Colon (tissue), 2 donors: ENCODE measurements around the gene KIF16B.
"Not testable (repeated sequence)": the region's sequence is repeated elsewhere in the genome, so short reads cannot be mapped to it uniquely, and the experiment has no call there.

Experiments used
- FAIRE-seq: peaks from 2 replicates; lab custom pipeline; 2012; peaks lifted over from hg19 to GRCh38; lab: Jason Lieb, UNC
- donor health status: control.
- donor health status: control.

KIF16B gene

DNA sequence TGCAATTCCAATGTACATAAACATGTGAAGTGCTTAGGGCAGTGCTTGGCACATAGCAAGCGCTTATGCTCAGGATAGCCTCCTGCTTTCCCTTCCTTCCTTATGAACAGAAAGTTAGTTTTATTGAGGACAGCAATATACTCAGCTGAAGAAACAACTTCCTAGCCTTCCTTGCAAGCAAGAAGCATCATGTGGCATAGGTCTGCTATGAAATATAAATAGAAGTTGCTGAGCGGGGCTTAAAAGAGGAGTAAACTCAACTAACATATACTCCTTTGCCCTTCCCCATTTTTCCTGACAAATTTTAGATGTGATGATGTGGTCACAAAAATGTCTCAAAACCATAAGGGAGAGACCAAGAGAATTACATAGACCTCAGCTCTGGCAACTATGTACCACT is 98.9 kb downstream of the KIF16B start:
- FAIRE-seq: no peak

GRCh38 chr20:16472045-16472872 is 101.0 kb downstream of the KIF16B start:
- no peak for FAIRE-seq

DNA sequence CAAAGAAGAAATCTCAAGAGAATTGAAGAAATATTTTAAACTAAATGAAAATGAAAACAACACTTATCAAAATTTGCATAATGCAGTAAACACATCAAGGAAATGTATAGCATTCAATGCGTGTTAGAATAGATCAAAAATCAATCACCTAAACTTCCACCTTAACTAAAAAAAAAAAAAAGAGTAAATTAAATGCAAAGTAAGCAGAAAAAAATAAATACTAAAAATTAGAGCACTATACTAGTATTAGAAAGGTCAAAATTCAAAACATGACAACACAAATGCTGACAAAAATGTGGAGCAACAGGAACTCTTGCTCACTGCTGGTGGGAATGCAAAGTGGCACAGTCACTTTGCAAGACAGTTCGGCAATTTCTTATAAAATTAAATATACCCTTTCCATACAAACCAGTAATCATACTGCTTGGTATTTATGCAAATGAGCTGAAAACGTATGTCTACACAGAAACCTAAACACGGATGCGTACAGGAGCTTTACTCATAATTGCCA is 103.8 kb downstream of the KIF16B start:
- FAIRE-seq: no peak

DNA sequence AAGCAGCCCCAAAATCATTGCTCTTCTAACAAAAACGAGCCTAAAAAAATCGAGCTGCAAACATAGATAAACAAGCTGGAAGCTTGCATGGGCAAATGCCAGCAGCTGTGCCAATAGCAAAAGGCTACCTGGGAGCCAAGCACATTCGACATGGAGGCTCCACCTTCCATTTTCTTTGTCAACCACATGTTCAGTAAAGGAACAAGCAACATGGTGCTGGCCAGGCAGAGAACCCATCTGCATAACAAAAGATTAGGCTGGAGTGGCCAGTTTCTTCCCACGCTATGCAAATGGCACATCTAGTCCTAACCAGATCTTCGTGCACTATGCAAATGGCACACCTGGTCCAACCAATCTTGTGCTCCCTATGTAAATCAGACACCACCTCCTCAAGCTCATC is 110.5 kb downstream of the KIF16B start:
- FAIRE-seq: no peak

DNA sequence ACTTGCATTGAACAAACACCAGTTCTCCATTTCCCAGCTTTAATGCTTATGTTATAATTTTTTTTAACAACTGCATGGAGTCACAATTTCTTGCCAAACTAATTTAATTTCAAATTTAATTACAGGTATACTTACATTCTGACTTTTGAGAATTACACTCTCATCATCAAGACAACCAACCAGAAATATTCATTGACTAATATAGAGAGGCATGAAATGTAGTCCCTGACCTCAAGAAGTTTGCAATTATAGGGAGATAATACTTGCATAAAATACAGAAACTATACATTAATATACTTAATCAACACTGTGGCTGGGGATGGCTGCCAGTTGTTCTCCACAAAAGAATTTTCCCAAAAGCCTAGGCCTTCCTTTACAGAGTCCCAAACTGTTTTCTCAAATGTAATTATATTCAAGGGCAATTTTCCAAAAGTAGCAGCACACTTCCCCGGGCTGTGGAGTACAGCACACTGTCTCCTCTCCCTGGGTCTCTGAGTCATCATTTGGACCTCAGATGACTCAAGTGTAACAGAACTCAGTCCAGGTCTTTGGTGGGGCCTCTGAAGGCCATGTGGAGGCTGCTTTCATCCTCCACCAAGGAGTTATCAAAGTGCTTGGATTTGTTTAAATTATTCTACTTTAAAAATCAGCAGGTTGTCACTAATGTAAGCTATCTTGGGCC is 114.1 kb downstream of the KIF16B start:
- FAIRE-seq: no peak

GRCh38 chr20:16457514-16457913 is 115.7 kb downstream of the KIF16B start:
- FAIRE-seq: no peak

DNA sequence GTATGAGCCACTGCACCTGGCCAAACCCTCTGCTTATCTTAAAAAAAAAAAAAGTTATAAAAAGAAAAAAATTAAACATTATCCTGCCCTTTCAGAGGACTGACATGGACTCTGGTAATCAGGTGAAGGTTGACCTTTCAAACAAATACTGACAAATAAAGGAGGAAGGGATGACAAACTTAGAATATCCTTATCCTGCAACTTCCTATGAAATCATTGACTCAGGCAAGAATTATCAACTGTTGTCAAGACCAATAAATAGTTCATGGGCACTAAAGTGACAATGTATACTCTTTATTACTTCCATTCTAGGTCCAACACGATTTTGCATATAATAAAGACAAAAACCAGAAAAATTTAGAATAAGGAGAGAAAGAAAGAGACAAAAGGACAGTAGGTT is 117.9 kb downstream of the KIF16B start:
- FAIRE-seq: no peak

GRCh38 chr20:16451982-16452381 is 121.3 kb downstream of the KIF16B start:
- FAIRE-seq: no peak

- no peak for FAIRE-seq
Measured at GRCh38 chr20:16451001-16451400, 122.2 kb downstream of the KIF16B start.

DNA sequence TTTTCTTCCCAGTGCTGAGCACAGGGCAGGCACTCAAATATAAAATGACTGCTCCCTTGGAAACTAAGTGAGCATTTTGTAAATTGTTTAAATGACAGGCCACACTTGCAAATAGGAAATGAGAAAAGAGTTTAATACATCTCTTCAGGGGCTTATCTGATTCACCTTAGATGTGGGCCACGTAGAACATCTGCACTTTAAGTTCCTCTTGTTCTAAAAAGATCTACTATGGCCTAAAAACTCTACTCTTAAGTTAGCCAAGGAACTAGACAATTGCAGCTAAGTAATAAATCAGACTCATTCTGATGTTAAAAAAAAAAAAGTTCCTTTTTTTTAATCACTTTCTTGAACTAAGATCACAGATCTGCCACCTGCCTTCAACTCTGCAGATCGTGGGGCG is 126.3 kb downstream of the KIF16B start:
- FAIRE-seq: no peak

- FAIRE-seq: no peak
Measured at GRCh38 chr20:16446246-16446645, 127.0 kb downstream of the KIF16B start.

DNA sequence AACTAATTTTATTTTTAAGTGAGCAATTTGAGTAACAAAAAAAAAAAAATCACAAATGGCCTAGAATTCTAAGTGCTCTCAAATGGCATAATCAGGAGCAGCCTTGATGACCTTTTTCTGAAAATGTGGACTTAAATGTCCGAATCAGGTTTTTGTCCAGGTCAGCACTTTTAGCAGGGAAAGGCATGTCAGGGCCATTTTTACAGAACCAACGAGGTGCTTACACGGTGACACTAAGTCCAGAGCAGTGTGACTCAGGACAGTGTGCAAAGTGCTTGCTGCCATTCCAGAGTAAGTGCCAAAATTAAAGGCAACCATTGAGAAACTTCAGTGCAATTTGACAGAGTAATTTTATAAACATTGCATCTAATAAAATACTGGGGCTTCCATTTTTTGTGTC is 127.8 kb downstream of the KIF16B start:
- no peak for FAIRE-seq

- FAIRE-seq: no peak
Measured at GRCh38 chr20:16444057-16444777, 129.0 kb downstream of the KIF16B start.

DNA sequence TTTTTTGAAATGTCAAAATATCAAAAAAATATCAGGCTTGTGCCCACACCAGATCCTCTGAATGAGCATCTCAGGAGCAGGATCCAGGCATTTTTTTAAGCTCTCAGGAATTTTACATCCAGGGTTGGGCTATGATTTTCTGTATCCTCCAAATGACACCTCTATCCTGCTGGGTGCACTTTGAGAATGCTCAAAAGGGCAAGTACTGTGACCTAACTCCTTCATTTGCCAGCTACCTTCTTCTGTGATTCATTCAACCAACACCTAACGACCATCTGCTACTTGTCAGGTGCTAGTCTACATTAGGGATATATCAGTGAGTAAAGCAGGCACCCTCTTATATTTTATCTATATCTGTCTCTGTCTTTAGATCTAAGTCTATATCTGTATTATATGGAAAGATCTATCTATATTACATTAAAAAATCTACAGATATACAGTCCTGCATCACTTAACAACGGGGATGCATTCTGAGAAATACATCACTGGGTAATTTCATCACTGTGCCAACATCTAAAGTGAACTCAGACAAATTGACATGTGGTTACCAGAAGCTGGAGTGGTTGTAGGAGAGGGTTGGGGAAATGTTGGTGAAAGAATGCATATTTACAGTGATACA is 131.6 kb downstream of the KIF16B start:
- FAIRE-seq: no peak

GRCh38 chr20:16440686-16441085 is 132.6 kb downstream of the KIF16B start:
- FAIRE-seq: no peak

DNA sequence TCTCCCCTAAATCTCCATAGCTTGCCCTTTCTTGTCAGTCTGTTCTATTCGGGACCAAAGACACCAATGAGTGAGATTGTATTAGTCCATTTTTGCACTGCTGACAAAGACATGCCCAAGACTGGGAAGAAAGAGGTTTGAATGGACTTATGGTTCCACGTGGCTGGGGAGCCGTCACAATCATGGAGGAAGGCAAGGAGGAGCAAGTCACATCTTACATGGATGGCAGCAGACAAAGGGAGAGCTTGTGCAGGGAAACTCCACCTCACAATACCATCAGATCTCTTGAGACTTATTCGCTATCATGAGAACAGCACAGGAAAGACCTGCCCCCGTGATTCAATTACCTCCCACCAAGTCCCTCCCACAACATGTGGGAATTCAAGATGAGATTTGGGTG is 133.7 kb downstream of the KIF16B start:
- not testable (repeated sequence) for FAIRE-seq

DNA sequence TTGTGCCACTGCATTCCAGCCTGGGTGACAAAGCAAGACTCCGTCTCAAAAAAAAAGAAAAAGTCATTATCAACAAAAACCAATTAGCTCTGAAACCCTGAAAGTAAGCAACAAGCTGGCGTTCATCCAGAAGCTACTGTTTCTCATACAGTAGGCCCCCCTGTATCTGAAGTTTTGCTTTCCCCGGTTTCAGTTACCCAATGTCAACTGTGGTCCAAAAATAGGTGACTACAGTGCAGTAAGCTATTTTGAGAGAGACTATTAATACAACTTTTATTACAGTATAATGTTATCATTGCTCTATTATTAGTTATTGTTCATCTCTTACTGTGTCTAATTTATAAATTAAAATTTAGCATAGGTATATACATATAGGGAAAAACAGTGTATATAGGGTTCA is 135.1 kb downstream of the KIF16B start:
- FAIRE-seq: no peak

- FAIRE-seq: no peak
Measured at GRCh38 chr20:16437387-16437996, 135.8 kb downstream of the KIF16B start.

DNA sequence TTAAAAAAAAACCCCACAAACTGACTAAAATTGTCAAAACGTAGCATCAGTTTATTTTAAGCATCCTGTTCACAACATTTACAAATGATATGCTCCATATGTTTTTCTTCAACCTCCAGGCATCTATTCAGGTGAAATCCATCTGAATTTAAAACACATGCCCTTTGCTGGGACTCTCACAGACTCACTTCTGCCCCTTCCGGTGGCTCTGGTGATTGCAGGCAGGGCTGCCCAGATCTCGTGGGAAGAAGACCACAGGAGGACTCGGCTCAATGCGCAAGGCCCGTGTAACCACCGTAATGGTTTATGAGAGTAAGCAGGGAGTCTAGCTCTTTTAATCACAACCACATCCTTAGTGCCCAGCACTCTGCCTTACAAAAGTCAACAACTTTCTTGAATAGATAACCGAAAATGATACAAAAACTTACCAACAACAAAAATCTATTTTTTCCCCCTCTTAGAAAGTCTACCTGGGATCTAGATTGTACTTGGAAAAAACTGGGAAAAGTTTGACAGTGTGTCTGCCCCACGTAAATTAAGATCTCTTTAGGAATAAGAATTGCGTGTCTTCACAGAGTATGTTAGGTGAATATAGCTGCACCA is 139.1 kb downstream of the KIF16B start:
- FAIRE-seq: no peak

GRCh38 chr20:16433293-16433580 is 140.0 kb downstream of the KIF16B start:
- no peak for FAIRE-seq

DNA sequence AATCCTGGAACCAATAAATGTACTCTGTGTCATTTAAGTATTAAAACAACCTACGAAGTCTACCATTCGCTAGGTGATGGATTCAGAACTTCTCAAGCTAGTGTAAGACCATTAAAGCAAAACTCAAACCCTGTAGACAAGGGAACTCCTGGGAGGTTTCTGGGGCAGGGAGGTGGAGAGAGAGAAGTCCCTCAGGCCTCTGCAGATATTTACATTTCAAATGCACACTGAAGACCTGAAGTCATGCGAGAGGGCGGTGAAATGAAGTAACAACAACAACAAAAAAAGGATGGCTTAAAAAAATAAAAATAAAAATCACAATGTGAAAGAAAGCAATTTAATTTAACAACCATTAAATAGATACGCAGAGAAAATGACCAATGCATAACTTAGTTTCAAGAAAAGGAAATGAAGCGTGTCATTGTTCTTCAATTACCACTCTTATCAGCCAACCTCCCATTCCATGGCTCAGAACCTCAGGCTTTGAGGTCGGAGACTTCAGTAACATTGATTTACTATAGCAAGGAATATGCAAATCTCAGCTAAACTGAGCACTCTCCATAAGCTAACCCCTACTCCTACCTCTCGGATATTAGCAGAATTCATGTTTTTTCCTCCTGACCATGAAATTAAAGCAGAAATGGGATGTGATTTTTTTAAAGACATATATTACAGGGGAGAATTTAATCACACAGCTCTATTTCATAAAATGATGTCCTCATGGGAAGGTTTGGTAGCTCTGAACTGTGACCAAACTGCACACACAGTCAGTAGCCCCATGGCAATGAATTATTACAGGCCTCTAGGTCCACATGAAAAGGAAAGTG is 140.6 kb downstream of the KIF16B start:
- no peak for FAIRE-seq
